GM12891 (cell line): ENCODE data around the gene CEP170B.

Source experiments
- POLR2A ChIP-seq: IDR thresholded peaks from 2 replicates; pipeline ENCODE4 v1.6.1; 2011; ENCODE audit warnings: low read depth, low read length, control low read depth
- POLR2AphosphoS5 ChIP-seq: IDR thresholded peaks from 2 replicates; pipeline ENCODE4 v1.6.1; 2011; ENCODE audit warnings: low read depth, low read length, control low read depth
- POU2F2 ChIP-seq: IDR thresholded peaks from 2 replicates; pipeline ENCODE4 v1.6.1; 2011; ENCODE audit warnings: low read depth, mild to moderate bottlenecking, control low read depth, low read length, moderate library complexity

DNA sequence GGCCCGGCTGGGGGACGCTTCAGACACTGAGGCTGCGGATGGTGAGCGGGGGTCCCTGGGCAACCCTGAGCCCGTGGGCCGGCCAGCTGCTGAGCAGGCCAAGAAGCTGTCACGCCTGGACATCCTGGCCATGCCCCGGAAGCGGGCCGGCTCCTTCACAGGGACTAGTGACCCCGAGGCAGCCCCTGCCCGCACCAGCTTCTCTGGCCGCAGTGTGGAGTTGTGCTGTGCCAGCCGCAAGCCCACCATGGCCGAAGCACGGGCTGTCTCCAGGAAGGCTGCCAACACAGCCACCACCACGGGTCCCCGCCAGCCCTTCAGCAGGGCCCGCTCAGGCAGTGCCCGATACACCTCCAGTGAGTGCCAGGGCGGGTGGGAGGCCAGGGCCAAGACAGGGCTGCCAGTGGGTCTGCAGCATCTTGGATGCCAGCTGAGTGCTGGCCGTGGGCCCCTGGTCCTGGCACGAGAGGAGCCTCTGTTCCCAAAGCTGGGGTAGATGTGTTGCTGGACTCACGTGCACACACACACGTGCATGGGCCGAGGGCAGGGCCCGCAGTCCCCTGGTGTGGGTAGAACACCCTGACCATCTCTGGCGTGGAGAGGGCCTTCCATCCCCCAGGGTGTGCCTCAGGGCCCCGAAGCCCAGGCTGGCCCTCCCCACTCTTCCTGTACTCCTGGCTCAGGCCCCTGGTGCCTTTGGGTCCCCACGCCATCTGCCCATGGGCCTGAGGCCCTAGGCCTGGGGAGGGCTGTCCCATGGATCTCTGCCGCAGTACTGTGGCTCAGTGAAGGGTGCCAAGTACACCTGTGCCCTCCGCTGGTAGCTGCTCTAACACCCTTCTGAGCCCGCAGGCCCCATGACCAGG, 22.8 kb downstream of the CEP170B start:
- TF ChIP-seq POLR2A (no peak), POU2F2 (no peak), POLR2AphosphoS5 (no peak)
